Stimulated activated CD8-positive, alpha-beta memory T cell treated with anti-CD3 and anti-CD28 coated beads, Interleukin-4, amount 100 ng/mL, for 1 hour (primary cell): ENCODE results near the gene SPECC1L.

Experiments used
- DNase-seq, 2 donors: peaks; one replicate each; pipeline ENCODE4 v3.0.0-alpha.2; 2020; ENCODE audit warnings: low read depth in 2 of 2, low spot score in 1 of 2

Gene SPECC1L

DNA sequence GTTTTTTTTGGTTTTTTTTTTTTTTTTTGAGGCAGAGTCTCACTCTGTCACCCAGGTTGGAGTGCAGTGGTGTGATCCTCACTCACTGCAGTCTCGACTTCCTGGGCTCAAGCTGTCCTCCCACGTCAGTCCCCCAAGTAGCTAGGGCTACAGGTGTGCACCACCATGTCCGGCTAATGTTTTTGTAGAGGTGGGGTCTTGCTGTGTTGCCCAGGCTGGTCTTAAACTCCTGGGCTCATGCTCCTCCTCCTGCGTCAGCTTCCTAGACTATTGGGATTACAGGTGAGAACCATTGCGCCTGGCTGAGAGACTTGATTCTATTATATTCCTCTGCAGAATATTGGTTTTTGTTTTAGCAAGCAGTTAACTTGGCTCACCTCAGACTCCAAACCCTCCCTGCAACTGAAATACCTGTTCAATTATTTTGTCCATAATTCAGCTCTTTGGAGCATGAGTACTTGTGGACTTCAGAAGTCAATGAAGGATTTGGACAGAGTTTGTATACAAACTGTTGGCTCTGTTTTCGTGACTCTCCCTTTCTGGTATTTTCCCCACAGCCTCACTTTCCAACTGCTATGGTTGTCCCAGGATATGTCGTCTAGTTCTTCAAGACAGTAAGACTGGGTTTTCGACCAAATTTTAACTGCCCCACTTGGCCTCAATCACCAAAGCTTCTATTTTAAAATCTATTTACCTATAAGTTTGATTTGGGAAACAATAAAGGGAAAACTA, 87.6 kb downstream of the SPECC1L start:
- DNase-seq = no peak

GRCh38 chr22:24359452-24360120, 89.0 kb downstream of the SPECC1L start:
- no peak for DNase-seq

GRCh38 chr22:24361976-24362646, 91.5 kb downstream of the SPECC1L start:
- DNase-seq = no peak

GRCh38 chr22:24363243-24363642, 92.6 kb downstream of the SPECC1L start:
- no peak for DNase-seq

GRCh38 chr22:24366701-24367100, 96.1 kb downstream of the SPECC1L start:
- no peak for DNase-seq

DNA sequence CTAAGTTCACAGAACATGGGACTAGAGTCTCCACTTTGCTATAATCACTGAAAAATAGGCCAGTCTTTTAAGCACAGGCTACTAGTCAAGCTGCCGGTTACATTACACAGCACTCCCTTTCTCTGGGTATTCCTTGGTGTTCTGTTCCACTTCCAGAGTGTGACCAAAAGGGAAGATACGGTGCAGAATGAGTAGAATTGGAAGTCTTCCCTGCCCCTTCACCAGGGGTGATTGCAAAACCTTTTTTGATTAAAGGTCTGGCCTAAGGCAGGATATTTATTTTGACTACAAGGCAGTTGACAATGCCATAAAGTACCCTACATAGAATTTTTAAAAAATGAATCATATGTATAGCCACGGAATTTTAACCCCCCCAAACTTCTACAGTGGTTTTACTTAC, 97.2 kb downstream of the SPECC1L start:
- no peak for DNase-seq

DNA sequence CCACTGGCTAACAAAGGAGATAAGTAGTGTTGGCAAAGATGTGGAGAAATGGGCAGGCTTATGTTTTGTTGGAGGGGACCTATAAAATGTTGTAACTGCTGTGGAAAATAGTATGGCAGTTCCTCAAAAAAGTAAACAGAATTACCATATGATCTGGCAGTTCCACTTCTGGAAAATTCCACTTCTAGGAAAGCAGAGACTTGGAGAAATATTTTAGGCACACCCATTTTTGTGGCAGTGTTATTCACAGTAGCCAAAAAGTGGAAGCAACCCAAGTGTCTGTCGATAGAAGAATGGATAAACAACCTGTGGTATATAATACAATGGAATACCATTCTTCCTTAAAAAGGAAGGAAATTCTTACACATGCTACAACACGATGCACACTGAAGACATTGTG, 99.8 kb downstream of the SPECC1L start:
- no peak for DNase-seq

DNA sequence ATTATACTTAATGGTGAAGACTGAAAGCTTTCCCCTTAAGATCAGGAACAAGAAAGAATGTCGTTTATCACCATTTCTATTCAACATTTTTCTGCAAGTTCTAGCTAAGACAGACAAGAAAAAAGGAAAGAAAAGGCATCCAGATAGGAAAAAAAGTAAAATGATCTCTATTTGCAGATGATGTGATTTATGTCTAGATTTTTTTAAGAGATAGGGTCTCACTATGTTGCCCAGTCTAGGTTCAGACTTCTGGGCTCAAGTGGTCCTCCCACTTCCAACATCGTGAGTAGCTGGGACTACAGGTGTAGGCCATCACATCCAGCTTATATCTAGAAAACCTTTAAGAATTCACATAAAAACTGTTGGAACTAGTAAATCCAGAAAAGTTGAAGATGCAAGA, 105.4 kb downstream of the SPECC1L start:
- DNase-seq = no peak

DNA sequence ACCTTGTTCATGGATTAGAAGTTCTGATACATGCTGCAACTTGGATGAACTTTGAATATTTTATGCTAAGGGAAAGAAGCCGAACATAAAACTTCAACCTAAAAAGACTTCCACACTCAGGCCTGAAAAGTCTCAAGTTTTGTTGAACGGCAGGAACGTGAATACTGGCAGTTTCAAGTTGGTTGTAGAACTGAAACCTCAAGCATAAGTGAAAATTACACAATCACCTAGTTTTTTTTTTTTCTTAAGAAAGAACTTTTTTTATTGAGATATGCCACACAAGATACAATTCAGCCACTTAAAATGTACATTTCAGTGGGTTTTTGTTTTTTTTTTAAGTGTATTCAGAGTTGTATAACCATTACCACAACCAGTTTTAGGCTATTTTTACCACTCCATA, 106.0 kb downstream of the SPECC1L start:
- no peak for DNase-seq

GRCh38 chr22:24379536-24379935, 108.9 kb downstream of the SPECC1L start:
- no peak for DNase-seq

- no peak for DNase-seq
Observed at GRCh38 chr22:24380220-24380904, 109.7 kb downstream of the SPECC1L start.

DNA sequence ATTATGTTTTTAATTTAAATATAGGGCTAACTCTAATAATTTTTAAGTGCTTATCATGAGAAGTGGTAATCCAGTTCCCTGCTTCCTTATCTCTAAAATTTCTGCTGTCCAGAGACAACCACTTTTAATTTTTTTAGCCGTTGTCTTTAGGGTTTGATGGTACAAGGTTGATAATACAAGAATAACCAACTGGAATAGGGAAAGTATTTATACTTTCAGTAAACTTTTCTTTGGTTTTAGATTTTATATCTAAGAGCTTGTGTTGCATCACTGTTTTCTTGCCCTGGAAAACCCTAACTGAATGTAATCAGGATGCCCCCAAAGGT, 110.2 kb downstream of the SPECC1L start:
- no peak for DNase-seq

GRCh38 chr22:24383061-24383460, 112.4 kb downstream of the SPECC1L start:
- no peak for DNase-seq

DNA sequence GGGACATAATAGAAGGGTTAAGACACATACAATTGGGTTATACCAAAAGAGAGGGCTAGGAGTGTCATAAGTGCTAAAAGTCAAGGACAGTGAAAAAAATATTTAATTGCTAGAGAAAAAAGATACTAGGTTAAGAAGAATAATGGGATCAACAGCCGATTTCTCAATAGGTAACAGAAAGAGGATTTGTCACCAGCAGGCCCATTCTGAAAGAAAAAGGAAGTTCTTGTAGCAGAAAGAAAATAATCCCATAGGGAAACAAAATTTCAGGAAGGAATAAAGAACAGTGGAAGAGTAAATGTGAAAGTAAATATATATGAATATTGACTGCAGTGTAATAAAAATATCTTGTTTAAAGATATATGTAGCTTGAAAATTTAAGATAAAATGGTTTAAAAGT, 113.5 kb downstream of the SPECC1L start:
- no peak for DNase-seq

DNA sequence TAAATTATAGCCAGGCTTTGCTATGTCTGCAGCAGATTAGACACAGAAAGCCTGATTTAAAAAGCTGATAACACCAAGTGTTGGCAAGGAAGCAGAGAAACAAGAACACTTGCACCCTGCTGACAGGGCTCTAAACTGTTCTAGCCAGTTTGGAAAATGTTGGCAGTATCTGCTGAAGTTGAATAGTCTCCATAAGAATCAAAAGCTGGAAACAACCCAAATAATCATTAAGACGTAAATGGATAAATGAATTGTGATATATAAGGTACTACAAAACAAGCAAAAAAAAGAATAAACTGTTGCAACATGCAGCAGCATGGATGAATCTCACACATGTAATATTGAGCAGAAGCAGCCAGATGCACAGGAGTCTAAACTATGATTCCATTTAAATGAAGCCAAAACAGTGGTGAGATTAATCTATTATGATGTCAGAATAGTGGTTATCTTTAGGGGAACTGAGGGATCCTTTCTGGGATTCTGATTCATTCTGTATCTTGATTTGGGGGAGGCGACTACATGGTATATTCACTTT, 116.4 kb downstream of the SPECC1L start:
- DNase-seq = no peak

DNA sequence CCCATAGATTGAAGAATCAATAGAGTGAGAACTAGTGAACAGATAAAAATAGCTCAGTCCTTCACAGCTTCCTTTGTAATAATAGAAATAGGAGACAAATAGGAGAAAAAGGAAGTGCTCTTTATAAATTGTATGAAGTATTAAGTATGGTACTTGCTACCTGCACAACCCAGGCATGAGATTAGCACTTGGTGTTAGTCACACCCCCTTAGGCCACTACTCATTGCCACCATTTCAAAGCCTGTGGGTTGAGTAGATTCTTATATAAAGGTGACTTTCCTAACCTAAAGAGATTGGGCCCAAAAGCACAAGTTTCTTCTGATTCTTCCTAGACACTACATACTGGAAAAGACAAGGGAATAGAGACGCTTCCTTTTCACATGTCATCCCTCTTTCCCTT, 119.0 kb downstream of the SPECC1L start:
- no peak for DNase-seq

DNA sequence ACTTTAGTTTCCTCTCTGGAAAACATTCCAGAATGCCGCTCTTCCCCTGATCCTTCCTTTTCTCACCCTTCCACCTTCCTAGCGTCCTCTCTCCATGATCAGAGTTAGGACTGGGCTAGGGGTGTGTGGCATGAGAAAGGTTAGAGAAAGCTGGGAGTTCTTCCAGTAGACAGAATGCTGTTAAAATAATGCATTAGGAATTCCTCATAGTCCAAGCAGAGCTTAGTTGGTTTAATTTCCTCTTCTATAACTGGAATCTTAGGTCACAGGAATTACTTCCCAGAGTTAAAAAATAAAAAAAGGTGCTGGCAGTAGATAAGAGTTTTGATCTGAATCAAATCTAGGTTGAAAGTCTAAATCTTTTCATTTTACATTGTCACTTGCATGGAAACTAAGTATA, 119.5 kb downstream of the SPECC1L start:
- no peak for DNase-seq

GRCh38 chr22:24390576-24390975, 119.9 kb downstream of the SPECC1L start:
- DNase-seq = no peak

GRCh38 chr22:24391836-24392217, 121.2 kb downstream of the SPECC1L start:
- no peak for DNase-seq

DNA sequence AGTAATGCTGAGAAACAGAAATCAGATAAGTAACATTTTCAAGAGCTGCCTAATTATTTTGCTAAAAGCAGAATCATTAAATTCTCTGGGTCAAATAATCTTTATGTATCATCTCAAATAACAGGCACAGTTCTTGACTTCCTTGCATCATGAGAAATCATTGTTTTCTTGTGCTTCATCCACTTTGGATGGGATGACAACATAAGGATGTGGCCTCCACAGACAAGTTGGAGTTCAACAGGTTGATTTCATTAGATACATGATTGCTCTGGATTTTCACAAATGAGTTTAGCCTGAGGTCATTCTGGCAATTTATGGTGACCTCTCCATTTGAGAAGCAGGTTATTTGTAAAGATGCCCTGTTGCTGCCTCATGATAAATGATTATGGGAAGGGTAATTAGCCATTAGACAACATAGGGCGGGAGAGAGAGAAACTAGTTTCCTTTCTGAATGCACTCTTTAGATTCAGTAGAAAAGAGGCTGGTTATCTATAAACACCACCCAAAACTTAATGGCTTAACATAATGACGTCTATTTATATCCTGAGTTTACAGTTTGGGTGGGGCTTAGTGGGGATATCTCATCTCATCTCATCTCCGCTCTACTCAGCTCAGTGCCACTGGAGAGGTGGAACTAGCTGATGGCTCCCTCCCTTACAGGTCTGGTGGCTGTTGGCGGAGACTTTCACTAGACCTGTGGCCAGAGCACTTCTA, 121.7 kb downstream of the SPECC1L start:
- no peak for DNase-seq

- no peak for DNase-seq
Observed at GRCh38 chr22:24393012-24393559, 122.5 kb downstream of the SPECC1L start.
